Right ventricle myocardium inferior (tissue), 1 donor: ENCODE measurements around the gene CACNA1H. TPM values are rescaled to one million over a fixed set of nuclear protein-coding genes. Genes with fewer than 3 reads are reported as not detected.
A peak's percentile ranks its signal among the peaks of the same experiment; 100 is the strongest.

Experiments used
- ATAC-seq: fragments of 200-7000 bp; cut with Tn5 transposase; one replicate; pipeline ENCODE4 v1.9.1; 2020; ENCODE audit warnings: mild to moderate bottlenecking, moderate library complexity
- DNase-seq: peaks from one replicate; pipeline ENCODE4 v3.0.0; 2021; ENCODE audit errors: missing footprints
- intact Hi-C: fragments of 100-400 bp; cut with DNase I; formaldehyde crosslinking; loops from one replicate; pipeline ENCODE4 v1.11.0; 2022
- total RNA-seq: library from RNA; stranded (reverse); fragmentation: NEBNext Ultra II Directional; extraction: Animal tissue kit (Norgen Biotek cat#: 25700); gene quantifications from one replicate; pipeline ENCODE4 v1.2.1, GENCODE V29; 2021
- donor health status: DM: no; HTN: yes; CAD: no; lungs with severe emphysema.

Gene CACNA1H
- total RNA-seq, 1 donor from 2014 or later: 6.0 TPM

DNA sequence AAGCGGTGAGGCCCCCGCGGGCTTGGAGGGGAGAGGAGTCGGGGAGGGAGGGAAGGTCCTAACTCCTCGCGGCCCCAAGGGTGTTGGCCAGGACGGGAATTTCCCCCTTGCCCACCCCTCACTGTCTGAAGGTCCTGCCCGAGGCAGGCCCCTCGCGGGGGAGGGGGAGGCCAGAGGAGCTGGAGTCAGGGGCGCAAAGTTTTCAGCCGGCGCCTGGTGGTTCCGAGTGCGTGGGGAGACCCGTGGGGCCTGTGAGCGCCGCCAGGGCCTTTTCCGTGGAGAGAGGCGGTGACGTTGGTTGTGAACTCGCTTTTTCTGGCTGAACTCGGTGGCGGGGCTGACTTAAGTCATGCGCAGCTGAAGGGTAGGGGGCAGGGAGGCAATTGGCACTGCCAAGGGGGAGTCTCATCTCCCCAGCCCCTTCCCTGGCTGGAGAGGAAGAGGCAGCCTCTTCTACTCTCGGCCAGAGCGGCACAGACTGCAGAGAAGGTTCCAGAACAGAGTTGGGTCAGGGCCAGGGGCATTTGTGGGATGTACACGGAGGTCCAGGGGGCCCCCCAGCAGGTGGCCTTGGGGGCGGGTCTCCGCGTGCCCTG lies 1.5 kb downstream of the CACNA1H start:
- intact Hi-C loops: no loop called here
- DNase-seq (no peak), ATAC-seq (no peak)

GRCh38 chr16:1154887-1155331 lies 2.0 kb downstream of the CACNA1H start:
- no peak for ATAC-seq
- no peak for DNase-seq
- intact Hi-C loops: no loop called here

DNA sequence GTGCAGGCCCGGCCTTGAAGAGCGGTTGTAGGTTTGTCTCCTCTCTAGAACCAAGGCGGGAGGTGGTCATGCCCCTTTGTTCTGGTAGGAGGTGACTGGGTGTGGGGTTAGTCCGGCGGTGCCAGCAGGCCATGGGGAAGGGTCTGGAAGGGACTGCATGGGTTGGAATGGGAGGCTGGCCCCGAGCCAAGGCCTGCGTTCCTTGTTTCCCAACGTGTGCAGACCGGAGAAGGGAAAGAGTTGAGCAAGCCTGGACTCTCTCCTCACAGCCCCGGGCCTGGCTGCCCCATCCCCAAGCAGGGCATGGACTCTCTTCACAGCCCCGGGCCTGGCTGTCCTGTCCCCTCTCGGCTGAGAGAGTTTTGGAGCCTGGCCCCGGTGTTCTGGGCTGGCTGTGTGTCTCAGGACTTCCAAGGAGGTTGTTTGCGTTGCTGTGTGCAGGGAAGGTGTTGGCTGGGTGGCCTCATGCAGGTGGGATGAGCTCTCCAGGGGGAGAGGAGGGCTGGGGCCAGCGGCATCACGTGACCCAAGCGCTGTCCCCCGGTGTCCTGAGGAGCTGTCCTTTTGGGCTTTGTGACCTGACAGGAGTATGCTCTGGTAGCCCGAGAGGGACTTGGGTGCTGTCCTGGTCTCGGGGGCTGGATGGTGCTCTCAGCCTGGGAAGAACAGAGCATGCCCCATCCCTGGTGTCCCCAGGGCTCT lies 2.6 kb downstream of the CACNA1H start:
- ATAC-seq (no peak), DNase-seq (no peak)
- intact Hi-C loops: loop anchor here (2.0 kb wide), 1 partner anchor 25 kb away; no protein-coding TSS in a partner anchor

DNA sequence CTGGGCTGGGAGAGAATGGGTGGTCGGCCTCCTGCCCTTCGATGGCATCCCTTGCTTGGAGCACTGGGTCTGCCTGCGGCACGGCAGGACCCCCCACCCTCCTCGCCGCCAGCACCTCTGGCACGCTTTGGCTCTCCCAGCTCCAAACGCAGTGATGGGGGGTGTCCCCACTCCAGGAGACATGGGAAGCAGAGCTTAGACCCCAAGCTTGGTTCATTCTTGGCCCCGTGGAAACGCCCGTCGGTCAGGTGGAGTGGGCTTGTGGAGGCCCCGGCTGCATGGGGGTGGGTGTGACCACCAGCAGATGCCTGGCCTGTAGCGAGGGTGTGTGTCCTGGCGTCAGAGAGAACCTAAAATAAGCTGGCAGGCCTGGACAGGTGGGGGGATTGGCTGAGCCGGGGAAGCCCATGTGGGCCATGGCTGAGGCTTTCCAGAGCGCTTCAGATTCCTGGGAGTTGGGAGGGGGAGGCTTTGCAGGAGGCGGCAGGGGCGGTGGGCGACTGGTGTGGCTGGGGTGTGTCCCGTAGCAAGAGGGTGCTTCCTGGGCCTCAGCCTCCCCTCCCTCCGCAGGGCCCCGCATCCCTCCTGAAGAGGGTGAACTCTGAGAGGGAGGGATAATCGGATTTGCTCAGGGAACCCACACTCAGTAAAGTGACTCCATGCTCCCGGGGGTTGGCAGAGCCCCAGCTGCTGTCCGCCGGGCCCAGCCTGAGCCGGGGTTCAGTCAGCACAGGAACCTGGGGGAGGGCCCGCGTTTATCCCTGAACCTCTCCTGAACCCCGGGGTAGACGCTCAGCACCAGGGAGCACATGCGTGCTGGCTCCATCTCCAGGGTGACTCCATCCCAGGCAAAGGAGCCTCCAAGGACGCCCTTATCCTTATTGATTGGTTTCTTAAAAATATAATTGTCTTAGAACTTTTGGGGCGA lies 3.4 kb downstream of the CACNA1H start:
- no peak for DNase-seq
- no peak for ATAC-seq
- intact Hi-C loops: loop anchor here (2.0 kb wide), 1 partner anchor 24 kb away; no protein-coding TSS in a partner anchor

DNA sequence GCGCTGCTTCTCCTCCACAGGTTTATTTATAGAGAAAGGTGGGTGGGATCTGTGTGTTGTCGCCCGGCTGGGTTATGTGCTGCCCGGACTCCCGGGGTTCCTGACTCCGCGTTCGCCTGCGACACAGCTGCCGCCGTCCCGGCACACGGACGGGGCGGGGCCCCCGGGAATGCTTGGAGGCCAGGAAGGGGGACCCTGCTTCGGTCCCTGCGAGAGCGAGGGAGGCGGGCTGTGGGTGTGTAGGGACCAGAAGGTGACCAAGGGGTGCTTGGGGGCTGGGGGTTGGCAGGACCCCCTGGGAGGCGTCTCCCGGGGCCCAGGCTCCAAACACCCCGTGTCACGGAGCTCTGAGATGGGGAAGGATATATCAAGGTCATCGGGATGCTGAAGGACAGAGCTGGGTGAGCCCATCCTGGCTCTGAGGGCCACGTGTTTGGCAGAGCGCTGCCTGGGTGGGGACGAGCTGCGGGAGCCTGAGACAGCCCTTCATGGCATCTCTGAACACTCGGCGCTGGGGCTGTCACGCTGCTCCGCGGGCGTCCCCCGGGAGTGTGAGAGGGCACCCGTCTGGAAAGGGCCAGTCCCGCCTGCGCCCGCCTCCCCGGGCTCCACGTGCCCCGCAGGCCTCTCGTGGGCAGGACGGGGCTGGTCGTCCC lies 4.2 kb downstream of the CACNA1H start:
- no peak for ATAC-seq
- DNase-seq: no peak
- intact Hi-C loops: loop anchor here (2.0 kb wide), 1 partner anchor 24 kb away; no protein-coding TSS in a partner anchor

DNA sequence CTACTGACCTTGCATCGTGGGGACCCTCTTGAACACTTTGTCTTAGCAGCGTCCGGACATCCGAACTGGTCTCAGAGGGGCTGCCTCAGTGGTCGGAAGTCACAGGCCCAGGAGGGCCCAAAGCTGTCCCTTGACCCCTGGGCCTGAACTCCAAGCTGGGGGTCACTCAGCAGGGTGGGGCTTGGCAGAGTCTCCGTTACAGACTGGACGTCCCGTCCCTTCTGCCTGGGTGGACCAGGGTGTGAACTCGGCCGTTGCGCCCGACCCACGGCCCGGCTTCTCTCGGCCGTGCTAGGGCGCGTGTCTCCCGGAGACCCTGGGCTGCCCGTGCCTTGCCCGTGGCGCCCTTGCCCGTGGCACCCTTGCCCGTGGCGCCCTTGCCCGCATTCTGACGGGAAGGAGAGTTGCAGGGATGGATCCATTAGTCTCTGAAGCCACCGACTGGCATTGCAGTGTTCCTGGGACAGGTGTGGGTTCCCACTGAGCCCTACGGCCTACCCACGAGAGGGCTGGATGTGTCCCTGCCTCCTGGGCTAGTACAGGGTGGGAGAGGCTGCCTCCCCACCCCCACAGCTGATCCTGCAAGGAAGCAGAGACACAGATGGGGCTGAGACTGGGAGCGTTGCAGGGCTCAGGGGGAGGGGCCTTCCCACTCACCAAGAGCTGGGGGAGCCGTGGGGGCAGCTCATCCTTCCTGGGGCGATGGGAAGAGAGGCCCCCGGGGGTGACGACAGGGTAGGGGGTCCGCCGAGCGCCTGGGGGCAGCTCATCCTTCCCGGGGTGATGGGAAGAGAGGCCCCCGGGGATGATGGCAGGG lies 4.9 kb downstream of the CACNA1H start:
- DNase-seq (no peak), ATAC-seq (peak; percentile 3)
- intact Hi-C loops: loop anchor here (2.0 kb wide), 1 partner anchor 23 kb away; no protein-coding TSS in a partner anchor

GRCh38 chr16:1158456-1159324 lies 5.8 kb downstream of the CACNA1H start:
- peak; percentile 78 for DNase-seq
- ATAC-seq: peak; percentile 9
- intact Hi-C loops: no loop called here

DNA sequence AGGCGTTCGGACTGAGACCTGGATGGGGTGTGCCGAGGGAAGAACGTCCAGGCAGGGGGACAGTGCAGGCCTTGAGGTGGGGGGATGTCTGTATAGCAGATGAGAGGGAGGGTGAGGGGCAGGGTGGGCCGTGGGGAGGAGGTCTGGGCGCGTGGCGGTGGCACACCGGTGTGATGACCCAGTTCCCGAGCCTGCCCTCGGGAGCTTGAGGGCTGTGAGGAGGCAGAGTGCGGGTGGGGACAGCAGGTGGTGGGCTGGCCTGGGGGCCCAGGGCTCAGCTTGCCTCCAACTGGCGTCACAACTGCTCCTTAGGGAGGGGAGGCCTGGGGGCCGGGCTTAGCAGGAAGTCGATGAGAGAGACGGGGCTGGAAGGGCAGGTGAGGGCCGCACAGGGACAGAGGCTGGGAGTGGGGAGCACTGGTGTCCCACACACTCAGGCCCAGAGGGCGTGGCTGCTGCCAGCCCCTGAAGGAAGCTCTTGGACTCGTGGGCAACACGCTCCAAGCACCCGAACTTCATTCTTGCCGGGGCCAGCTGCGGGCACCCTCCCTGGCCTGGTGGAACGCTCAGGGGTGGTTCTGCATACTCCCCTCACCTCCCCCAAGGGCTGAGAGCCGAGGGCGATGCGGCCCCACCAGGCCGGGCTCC lies 6.5 kb downstream of the CACNA1H start:
- intact Hi-C loops: no loop called here
- no peak for DNase-seq
- no peak for ATAC-seq

DNA sequence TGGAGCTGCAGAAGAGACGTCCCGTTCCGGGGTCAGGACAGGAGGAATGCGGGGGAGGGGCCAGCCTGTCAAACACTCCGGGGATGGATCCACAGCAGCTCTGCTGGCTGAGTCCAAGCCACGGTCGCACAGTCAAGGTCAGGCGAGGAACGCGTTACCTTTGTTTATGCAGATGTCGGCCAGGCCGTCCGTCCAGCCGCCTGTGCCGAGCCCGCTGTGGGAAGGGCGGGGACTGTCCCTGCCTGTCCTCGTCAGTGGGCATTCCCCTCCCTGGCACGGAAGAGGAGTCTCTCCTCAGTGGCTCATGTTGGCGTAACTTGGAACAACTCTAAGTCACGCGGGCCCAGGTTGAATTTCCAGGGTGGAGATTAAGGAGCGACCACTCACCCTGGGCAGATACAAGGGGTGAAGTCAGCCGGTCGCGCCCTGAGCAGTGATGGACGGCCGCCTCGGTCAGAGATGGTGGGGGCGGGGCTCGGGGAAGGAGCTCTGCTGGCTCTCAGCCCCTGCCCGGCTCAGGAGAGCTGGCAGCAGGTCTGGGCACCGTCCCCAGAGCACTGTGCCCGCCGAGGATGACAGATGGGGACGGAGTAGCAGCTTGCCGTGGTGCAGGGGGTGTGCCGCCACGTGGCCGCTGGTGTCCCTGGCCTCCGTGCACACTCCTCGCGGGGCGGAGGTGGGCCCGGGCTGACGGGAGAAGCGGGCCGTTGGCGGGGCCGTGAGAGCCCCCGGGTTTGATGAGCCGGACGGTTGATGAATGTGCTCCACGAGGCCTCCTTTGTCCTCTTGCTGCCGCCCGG lies 7.3 kb downstream of the CACNA1H start:
- intact Hi-C loops: no loop called here
- ATAC-seq (peak; percentile 85), DNase-seq (peak; percentile 81)

GRCh38 chr16:1160773-1161348 lies 8.0 kb downstream of the CACNA1H start:
- DNase-seq (no peak), ATAC-seq (no peak)
- intact Hi-C loops: no loop called here

GRCh38 chr16:1162701-1163566 lies 10.0 kb downstream of the CACNA1H start:
- no peak for DNase-seq
- intact Hi-C loops: no loop called here
- no peak for ATAC-seq

GRCh38 chr16:1163567-1164055 lies 10.7 kb downstream of the CACNA1H start:
- no peak for ATAC-seq
- DNase-seq: no peak

DNA sequence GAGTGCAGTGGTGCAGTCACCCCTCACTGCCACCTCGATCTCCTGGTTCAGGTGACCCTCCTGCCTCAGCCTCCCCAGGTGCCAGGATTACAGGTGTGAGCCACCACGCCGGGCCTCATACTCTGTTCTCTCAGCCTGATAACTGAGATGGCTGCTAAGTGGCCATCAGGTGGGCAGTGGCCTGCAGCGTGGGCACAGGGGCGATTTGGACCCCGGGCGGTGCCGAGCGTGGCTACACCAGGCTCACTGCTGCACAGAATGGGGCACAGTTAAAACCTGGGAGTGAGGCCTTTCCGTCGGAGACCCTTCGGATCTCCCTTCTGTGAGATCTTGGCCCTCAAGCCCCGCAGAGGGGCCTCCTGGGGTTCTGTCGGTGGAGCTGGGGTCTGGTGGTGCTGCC lies 11.5 kb downstream of the CACNA1H start:
- intact Hi-C loops: no loop called here
- DNase-seq (no peak), ATAC-seq (no peak)

More at GRCh38 chr16:1163567-1164055, 10.7 kb downstream of the CACNA1H start:
- intact Hi-C loops: no loop called here

- ATAC-seq (no peak), DNase-seq (no peak)
- intact Hi-C loops: no loop called here
Observed at GRCh38 chr16:1164975-1165374, 12.1 kb downstream of the CACNA1H start.
